ENCODE results near the gene ESRRG. TPM values are rescaled to one million over a fixed set of nuclear protein-coding genes. Genes with fewer than 3 reads are reported as not detected.

ESRRG gene
- total RNA-seq, 2 experiments from 2014 or later, result not detected

DNA sequence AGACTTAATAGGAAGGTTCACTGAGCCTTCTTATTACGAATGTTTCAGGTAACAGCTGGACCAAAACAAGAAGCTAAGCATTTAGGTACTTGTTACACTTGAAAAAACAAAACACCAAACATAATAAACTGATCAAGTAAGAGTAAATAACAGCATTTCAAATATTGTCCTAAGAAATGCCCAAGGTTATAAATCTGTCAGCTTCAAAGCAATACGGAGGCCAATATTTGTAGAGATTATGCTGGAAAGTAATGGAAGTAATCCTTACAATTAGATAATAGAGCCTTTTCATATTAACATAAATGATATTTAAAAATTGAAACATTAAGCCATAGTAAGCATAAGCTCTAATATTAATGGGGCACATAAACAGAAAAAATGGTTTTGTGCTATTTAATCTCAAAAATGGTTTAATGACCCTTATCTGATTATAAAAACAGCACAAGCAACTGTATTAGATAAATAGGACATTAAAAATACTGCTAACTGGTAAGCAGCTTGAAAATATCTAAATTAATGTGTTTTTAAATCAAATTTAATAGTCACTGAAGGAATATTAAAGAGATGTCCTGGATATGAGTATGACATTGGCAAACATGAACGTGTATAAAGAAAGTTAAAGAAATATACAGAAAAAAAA is 256.9 kb downstream of the ESRRG start:
- H3K27ac Mint-ChIP-seq, result no peak overlapping the region
- no peaks in the 10 kb centered on the region for H3K36me3 Mint-ChIP-seq (ENCODE audit: low read depth)
- H3K4me3 Mint-ChIP-seq, result no peak overlapping the region
- DNase-seq (no peak), ATAC-seq (no peak)
- TF ChIP-seq, protein P1, sequence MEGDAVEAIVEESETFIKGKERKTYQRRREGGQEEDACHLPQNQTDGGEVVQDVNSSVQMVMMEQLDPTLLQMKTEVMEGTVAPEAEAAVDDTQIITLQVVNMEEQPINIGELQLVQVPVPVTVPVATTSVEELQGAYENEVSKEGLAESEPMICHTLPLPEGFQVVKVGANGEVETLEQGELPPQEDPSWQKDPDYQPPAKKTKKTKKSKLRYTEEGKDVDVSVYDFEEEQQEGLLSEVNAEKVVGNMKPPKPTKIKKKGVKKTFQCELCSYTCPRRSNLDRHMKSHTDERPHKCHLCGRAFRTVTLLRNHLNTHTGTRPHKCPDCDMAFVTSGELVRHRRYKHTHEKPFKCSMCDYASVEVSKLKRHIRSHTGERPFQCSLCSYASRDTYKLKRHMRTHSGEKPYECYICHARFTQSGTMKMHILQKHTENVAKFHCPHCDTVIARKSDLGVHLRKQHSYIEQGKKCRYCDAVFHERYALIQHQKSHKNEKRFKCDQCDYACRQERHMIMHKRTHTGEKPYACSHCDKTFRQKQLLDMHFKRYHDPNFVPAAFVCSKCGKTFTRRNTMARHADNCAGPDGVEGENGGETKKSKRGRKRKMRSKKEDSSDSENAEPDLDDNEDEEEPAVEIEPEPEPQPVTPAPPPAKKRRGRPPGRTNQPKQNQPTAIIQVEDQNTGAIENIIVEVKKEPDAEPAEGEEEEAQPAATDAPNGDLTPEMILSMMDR (IDR thresholded peaks at IDR 0.05), result no peak
- H3K9me3 Mint-ChIP-seq, result no peaks in the 10 kb centered on the region
- POLR2A ChIA-PET, result interaction anchor here (0.6 kb wide), 1 partner anchor 48 kb away, joined by 3 read pairs; no protein-coding TSS in a partner anchor
- CTCF ChIA-PET, result no interaction called here
- intact Hi-C loops (cut with micrococcal nuclease), result no loop called here
- H3K27me3 Mint-ChIP-seq, result no peaks in the 10 kb centered on the region
- H3K4me1 Mint-ChIP-seq (ENCODE audit: low read depth), result no peaks in the 10 kb centered on the region

DNA sequence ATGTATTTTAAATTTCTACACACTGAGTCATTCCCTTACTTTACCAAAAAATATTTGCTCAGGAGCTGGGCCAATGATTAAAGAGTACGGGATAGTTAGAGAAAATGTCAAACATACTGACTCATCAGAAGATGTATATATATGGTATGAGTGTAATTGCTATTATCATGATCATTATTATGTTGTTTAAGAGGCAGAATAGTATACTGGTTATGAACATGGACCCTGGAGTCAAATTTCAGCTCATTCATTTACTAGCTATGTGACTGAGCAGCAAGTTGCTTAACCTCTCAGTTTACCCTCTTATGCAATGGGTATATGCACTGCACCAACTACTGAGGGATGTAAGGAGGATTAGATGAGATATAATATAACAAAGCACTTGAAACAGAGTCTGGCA is 258.7 kb downstream of the ESRRG start:
- Mint-ChIP-seq H3K27ac (no peak overlapping the region), H3K9me3 (no peaks in the 10 kb centered on the region), H3K27me3 (no peaks in the 10 kb centered on the region), H3K4me1 (ENCODE audit: low read depth) (no peaks in the 10 kb centered on the region), H3K36me3 (ENCODE audit: low read depth) (no peaks in the 10 kb centered on the region), H3K4me3 (no peak overlapping the region)
- TF ChIP-seq, protein P1 (IDR thresholded peaks at IDR 0.05), result no peak
- ChIA-PET POLR2A (interaction anchor here (0.6 kb wide), 1 partner anchor 347 kb away, joined by 3 read pairs; no protein-coding TSS in a partner anchor), CTCF (no interaction called here)
- ATAC-seq, result no peak
- intact Hi-C loops (cut with micrococcal nuclease), result no loop called here
- no peak for DNase-seq

DNA sequence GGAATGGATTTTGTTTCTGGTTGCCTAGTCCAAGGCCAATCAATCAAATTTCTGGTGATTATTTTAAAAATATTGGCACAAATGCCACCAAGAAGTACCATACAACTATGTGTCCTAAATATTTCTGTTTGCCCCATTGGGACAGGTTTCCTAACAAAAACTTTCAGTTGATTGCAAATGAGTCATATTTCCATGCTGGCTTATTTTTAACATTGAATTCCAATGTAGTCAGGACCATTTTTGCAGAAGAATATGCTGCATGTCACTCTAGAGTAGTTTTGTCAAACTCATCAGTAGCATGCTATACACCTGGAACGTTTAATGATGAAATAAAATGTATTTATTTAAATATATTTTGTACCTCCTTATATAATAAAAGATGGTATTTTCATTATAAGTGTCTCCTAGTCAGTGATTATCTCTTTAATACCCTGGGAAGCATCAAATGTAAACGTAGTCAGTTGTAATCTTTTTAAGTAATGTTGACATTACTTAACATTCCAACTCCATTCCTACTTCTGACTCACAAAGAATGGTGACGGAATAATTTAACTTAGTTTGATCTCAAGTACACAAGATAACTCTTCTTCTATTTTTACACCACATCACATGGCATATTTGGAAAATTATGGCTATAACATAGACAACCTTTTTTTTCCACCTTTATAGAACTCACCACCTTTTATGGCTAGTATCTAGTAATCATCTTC is 261.0 kb downstream of the ESRRG start:
- Mint-ChIP-seq H3K27ac (no peak overlapping the region), H3K27me3 (no peaks in the 10 kb centered on the region), H3K9me3 (no peaks in the 10 kb centered on the region), H3K4me1 (ENCODE audit: low read depth) (no peaks in the 10 kb centered on the region), H3K36me3 (ENCODE audit: low read depth) (no peaks in the 10 kb centered on the region), H3K4me3 (no peak overlapping the region)
- ATAC-seq, result no peak
- DNase-seq, result no peak
- POLR2A ChIA-PET, result no interaction called here
- CTCF ChIA-PET, result no interaction called here
- TF ChIP-seq, protein P1 (IDR thresholded peaks at IDR 0.05), result no peak
- intact Hi-C loops (cut with micrococcal nuclease), result no loop called here

DNA sequence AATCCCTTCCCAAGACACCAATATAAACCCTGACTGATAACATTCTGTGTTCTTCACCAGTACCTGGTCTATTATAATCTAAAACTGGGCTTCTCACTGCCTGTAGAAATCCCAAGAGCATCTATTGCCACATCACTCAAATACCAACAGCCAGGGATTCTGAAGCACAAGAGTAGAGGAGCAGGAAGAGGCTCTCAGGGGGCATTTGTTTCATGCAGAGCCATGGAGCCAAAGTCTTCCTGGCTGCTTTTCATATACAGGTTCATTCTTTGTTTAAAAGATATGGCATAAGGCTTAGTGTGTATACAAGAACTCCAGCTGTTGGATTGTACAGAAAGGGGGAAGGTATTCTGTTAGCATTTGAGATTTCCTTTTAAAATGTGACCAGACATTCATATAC is 261.8 kb downstream of the ESRRG start:
- no peaks in the 10 kb centered on the region for H3K4me1 Mint-ChIP-seq (ENCODE audit: low read depth)
- no peaks in the 10 kb centered on the region for H3K27me3 Mint-ChIP-seq
- ChIA-PET POLR2A (no interaction called here), CTCF (no interaction called here)
- H3K4me3 Mint-ChIP-seq, result no peak overlapping the region
- intact Hi-C loops (cut with micrococcal nuclease), result no loop called here
- no peaks in the 10 kb centered on the region for H3K9me3 Mint-ChIP-seq
- H3K36me3 Mint-ChIP-seq (ENCODE audit: low read depth), result no peaks in the 10 kb centered on the region
- TF ChIP-seq, protein P1 (IDR thresholded peaks at IDR 0.05), result no peak
- no peak overlapping the region for H3K27ac Mint-ChIP-seq
- ATAC-seq, result no peak
- DNase-seq, result no peak

DNA sequence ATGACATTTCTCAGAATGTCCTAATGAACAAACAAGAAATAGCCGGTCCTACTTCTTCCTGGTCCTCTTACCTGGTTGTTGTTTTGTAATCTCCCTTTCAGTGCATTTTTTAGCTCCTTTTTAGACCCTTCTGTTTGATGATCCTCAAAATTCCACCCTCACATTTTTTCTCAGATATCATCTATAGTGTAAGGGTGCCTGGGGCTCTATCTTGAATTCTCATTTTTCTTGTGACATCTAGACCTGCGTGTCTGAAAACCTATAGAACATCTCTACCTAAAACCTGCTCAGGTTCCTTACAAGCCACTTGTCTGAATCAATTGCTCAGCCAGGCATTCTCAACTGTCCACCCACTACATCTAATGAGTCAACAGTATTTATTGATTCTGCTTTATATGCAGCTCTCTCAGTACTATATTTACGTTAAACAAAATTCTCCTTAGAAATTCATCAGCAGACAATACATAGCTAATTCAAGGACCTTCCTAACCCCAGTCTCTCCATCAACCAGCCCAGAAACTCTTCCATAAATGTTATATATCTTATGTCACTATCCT is 263.5 kb downstream of the ESRRG start:
- TF ChIP-seq, protein P1 (IDR thresholded peaks at IDR 0.05), result no peak
- Mint-ChIP-seq H3K36me3 (ENCODE audit: low read depth) (no peaks in the 10 kb centered on the region), H3K27ac (no peak overlapping the region), H3K27me3 (no peaks in the 10 kb centered on the region), H3K9me3 (no peaks in the 10 kb centered on the region), H3K4me1 (ENCODE audit: low read depth) (no peaks in the 10 kb centered on the region), H3K4me3 (no peak overlapping the region)
- intact Hi-C loops (cut with micrococcal nuclease), result no loop called here
- POLR2A ChIA-PET, result no interaction called here
- CTCF ChIA-PET, result no interaction called here
- no peak for ATAC-seq
- no peak for DNase-seq
